Measurements from ENCODE around the gene RBM20. TPM values are rescaled to one million over a fixed set of nuclear protein-coding genes. Genes with fewer than 3 reads are reported as not detected.
A peak's percentile ranks its signal among the peaks of the same experiment; 100 is the strongest.
"Not testable (repeated sequence)": the region's sequence is repeated elsewhere in the genome, so short reads cannot be mapped to it uniquely, and the experiment has no call there.

The RBM20 gene
- total RNA-seq, 1 experiment from 2014 or later, result 0.17 TPM

DNA sequence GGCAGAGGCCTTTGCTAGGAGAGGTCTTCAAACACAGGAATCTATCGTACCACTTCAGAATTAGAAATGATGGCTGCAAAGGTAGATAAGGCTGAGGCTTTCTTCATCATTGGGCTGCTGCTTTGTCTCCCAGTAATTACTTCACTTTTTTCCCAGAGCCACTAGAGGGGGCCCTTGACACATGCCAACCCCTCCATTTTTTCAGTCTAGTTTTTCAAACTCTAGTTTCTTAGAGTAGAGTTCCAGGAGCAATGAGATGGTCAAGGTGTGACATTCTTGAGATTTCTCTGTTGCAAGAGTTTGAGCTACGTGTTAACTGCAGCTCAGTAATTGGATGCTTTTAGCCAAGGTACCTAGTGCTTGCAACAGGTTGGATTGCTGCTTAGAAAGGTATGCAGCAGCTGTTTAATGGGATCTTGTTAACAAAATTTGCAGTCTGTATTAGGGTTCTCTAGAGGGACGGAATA, 33.8 kb upstream of the RBM20 start:
- H4K20me1 ChIP-seq (ENCODE audit: control insufficient read depth, insufficient read depth, insufficient read length), result no peaks in the 10 kb centered on the region
- H2BK12ac ChIP-seq (ENCODE audit: insufficient read length, low read depth, low read length), result no peak overlapping the region
- DNase-seq, result peak; percentile 81
- no peaks in the 10 kb centered on the region for H3K79me1 ChIP-seq (ENCODE audit: insufficient read depth, low read depth, low read length, poor library complexity, severe bottlenecking)
- H2BK120ac ChIP-seq (ENCODE audit: low read depth, low read length, poor library complexity, severe bottlenecking), result no peak overlapping the region
- no peak overlapping the region for H3K4ac ChIP-seq (ENCODE audit: low read depth, low read length)
- no peak overlapping the region for H2BK5ac ChIP-seq (ENCODE audit: insufficient read length, low read length)
- TF ChIP-seq, protein P1, sequence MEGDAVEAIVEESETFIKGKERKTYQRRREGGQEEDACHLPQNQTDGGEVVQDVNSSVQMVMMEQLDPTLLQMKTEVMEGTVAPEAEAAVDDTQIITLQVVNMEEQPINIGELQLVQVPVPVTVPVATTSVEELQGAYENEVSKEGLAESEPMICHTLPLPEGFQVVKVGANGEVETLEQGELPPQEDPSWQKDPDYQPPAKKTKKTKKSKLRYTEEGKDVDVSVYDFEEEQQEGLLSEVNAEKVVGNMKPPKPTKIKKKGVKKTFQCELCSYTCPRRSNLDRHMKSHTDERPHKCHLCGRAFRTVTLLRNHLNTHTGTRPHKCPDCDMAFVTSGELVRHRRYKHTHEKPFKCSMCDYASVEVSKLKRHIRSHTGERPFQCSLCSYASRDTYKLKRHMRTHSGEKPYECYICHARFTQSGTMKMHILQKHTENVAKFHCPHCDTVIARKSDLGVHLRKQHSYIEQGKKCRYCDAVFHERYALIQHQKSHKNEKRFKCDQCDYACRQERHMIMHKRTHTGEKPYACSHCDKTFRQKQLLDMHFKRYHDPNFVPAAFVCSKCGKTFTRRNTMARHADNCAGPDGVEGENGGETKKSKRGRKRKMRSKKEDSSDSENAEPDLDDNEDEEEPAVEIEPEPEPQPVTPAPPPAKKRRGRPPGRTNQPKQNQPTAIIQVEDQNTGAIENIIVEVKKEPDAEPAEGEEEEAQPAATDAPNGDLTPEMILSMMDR (conservative IDR thresholded peaks at IDR 0.05), result peak; percentile 93
- H2BK15ac ChIP-seq (ENCODE audit: low read depth, low read length), result no peak overlapping the region
- Mint-ChIP-seq H3K36me3 (ENCODE audit: insufficient read depth in 1 of 3, low read depth in 3 of 3) (peaks cover 0 to 10% (median 9%) of the 10 kb centered on the region in 3 experiments; a peak in 4 of 7 replicates), H3K4me3 (no peak overlapping the region), H3K27ac (no peak overlapping the region; a peak in 2 of 7 replicates), H3K27me3 (ENCODE audit: low read depth) (no peaks in the 10 kb centered on the region; the same call in 1 of the 2 replicates), H3K4me1 (peaks cover 20 to 26% of the 10 kb centered on the region in 2 experiments), H3K9me3 (no peaks in the 10 kb centered on the region)
- no peak overlapping the region for H4K5ac ChIP-seq (ENCODE audit: insufficient read length, low read depth, low read length)
- no peak overlapping the region for H3K9ac ChIP-seq (ENCODE audit: extremely low read depth, insufficient read length, low read length)
- H3K79me2 ChIP-seq (ENCODE audit: insufficient read depth, low read length), result no peaks in the 10 kb centered on the region
- no peaks in the 10 kb centered on the region for H3K27me3 ChIP-seq (ENCODE audit: insufficient read depth, low read length)
- H3K27ac ChIP-seq (ENCODE audit: insufficient read length, low read depth, low read length), result no peak overlapping the region
- no peak overlapping the region for H2AFZ ChIP-seq (ENCODE audit: low read length)
- H3K4me2 ChIP-seq (ENCODE audit: insufficient read depth, insufficient read length, low read length), result no peak overlapping the region
- H4K91ac ChIP-seq (ENCODE audit: insufficient read length, low read depth, low read length), result no peak overlapping the region
- H3T11ph ChIP-seq (ENCODE audit: low read length), result no peak overlapping the region
- no peak overlapping the region for H3K56ac ChIP-seq (ENCODE audit: insufficient read length, low read depth, low read length)
- H2BK20ac ChIP-seq (ENCODE audit: low read depth, low read length, poor library complexity, severe bottlenecking), result no peak overlapping the region
- H3K4me1 ChIP-seq (ENCODE audit: insufficient read depth, low read length), result peaks cover 4% of the 10 kb centered on the region; the same call in 1 of the 2 replicates
- H3K23me2 ChIP-seq (ENCODE audit: insufficient read length, low read depth, low read length, poor library complexity, severe bottlenecking), result no peaks in the 10 kb centered on the region
- no peak overlapping the region for H3K14ac ChIP-seq (ENCODE audit: insufficient read depth, low read length)
- H4K8ac ChIP-seq (replicated peaks; ENCODE audit: insufficient read length, low read depth, low read length), result no peak overlapping the region
- no peaks in the 10 kb centered on the region for H3K9me3 ChIP-seq (ENCODE audit: control insufficient read depth, low read depth, low read length)
- WGBS (ENCODE audit: extremely low coverage, insufficient read length, low lambda C conversion rate), result no CpG with 5 or more reads among the region's 3 CpGs
- no peak overlapping the region for H3K23ac ChIP-seq (ENCODE audit: insufficient read length, low read depth, low read length)
- no peak overlapping the region for H3K18ac ChIP-seq (ENCODE audit: insufficient read length, low read depth, low read length)
- no peak overlapping the region for H2AK5ac ChIP-seq (ENCODE audit: insufficient read length, low read length)

DNA sequence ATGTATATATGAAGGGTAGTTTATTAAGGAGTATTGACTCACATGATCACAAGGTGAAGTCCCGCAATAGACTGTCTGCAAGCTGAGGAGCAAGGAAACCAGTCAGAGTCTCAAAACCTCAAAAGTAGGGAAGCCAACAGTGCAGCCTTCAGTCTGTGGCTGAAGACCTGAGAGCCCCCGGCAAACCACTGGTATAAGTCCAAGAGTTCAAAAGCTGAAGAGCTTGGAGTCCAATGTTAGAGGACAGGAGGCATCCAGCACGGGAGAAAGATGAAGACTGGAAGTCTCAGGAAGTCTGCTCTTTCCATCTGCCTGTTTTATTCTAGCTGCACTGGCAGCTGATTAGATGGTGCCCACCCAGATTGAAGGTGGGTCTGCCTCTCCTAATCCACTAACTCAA, 33.4 kb upstream of the RBM20 start:
- not testable (repeated sequence) for H3K9ac ChIP-seq (ENCODE audit: extremely low read depth, insufficient read length, low read length); H3K36me3 Mint-ChIP-seq (ENCODE audit: insufficient read depth in 1 of 3, low read depth in 3 of 3); H4K8ac ChIP-seq (replicated peaks; ENCODE audit: insufficient read length, low read depth, low read length); DNase-seq; H3K23ac ChIP-seq (ENCODE audit: insufficient read length, low read depth, low read length); H3K9me3 Mint-ChIP-seq; H2BK120ac ChIP-seq (ENCODE audit: low read depth, low read length, poor library complexity, severe bottlenecking); H3K27me3 Mint-ChIP-seq (ENCODE audit: low read depth); H4K20me1 ChIP-seq (ENCODE audit: control insufficient read depth, insufficient read depth, insufficient read length); H2AFZ ChIP-seq (ENCODE audit: low read length); H3K4me1 ChIP-seq (ENCODE audit: insufficient read depth, low read length); H3T11ph ChIP-seq (ENCODE audit: low read length); H2BK20ac ChIP-seq (ENCODE audit: low read depth, low read length, poor library complexity, severe bottlenecking); H3K56ac ChIP-seq (ENCODE audit: insufficient read length, low read depth, low read length); H3K27ac ChIP-seq (ENCODE audit: insufficient read length, low read depth, low read length); H2AK5ac ChIP-seq (ENCODE audit: insufficient read length, low read length); H3K23me2 ChIP-seq (ENCODE audit: insufficient read length, low read depth, low read length, poor library complexity, severe bottlenecking); H3K79me1 ChIP-seq (ENCODE audit: insufficient read depth, low read depth, low read length, poor library complexity, severe bottlenecking); H3K4ac ChIP-seq (ENCODE audit: low read depth, low read length); H3K9me3 ChIP-seq (ENCODE audit: control insufficient read depth, low read depth, low read length); H3K79me2 ChIP-seq (ENCODE audit: insufficient read depth, low read length); H2BK5ac ChIP-seq (ENCODE audit: insufficient read length, low read length); H2BK15ac ChIP-seq (ENCODE audit: low read depth, low read length); H3K4me3 Mint-ChIP-seq; H3K4me2 ChIP-seq (ENCODE audit: insufficient read depth, insufficient read length, low read length); H3K14ac ChIP-seq (ENCODE audit: insufficient read depth, low read length); H3K27me3 ChIP-seq (ENCODE audit: insufficient read depth, low read length); H3K27ac Mint-ChIP-seq; H2BK12ac ChIP-seq (ENCODE audit: insufficient read length, low read depth, low read length); H3K18ac ChIP-seq (ENCODE audit: insufficient read length, low read depth, low read length); H4K5ac ChIP-seq (ENCODE audit: insufficient read length, low read depth, low read length); H4K91ac ChIP-seq (ENCODE audit: insufficient read length, low read depth, low read length)
- WGBS (ENCODE audit: extremely low coverage, insufficient read length, low lambda C conversion rate), result no CpG with 5 or more reads among the region's 3 CpGs
- peaks cover 20 to 26% of the 10 kb centered on the region in 2 experiments for H3K4me1 Mint-ChIP-seq
